HG03520 (cell line): ENCODE data around the gene POLR1E.

Experiments used
- ATAC-seq: cut with Tn5 transposase; IDR thresholded peaks from one replicate; pipeline ENCODE4 v1.9.1; 2021; ENCODE audit warnings: mild to moderate bottlenecking, moderate library complexity; ENCODE audit not compliant: unreplicated experiment

The POLR1E gene

GRCh38 chr9:37485389-37486255, at the start of gene POLR1E:
Gene POLR1E (plus strand): TSS chr9:37485948. CDS start chr9:37486048, 100 bp downstream.
- ATAC-seq = peak; percentile 91

- no peak for ATAC-seq
These were observed 49.2 kb upstream of the POLR1E start for GRCh38 chr9:37436540-37436939.

GRCh38 chr9:37437010-37437409, 48.7 kb upstream of the POLR1E start:
- no peak for ATAC-seq

GRCh38 chr9:37437621-37438020, 48.1 kb upstream of the POLR1E start:
- no peak for ATAC-seq

- no peak for ATAC-seq
These were observed 47.4 kb upstream of the POLR1E start for GRCh38 chr9:37438359-37438758.

- ATAC-seq = no peak
These were observed 43.9 kb upstream of the POLR1E start for GRCh38 chr9:37441776-37442370.

GRCh38 chr9:37442556-37442955, 43.2 kb upstream of the POLR1E start:
- ATAC-seq = no peak

- no peak for ATAC-seq
These were observed 42.2 kb upstream of the POLR1E start for GRCh38 chr9:37443566-37443965.

GRCh38 chr9:37444890-37445289, 40.9 kb upstream of the POLR1E start:
- no peak for ATAC-seq

GRCh38 chr9:37445832-37446231, 39.9 kb upstream of the POLR1E start:
- no peak for ATAC-seq

GRCh38 chr9:37446401-37446800, 39.3 kb upstream of the POLR1E start:
- ATAC-seq = no peak

- ATAC-seq = no peak
These were observed 38.6 kb upstream of the POLR1E start for GRCh38 chr9:37447111-37447510.

- no peak for ATAC-seq
These were observed 35.7 kb upstream of the POLR1E start for GRCh38 chr9:37449862-37450632.

- ATAC-seq = no peak
These were observed 34.1 kb upstream of the POLR1E start for GRCh38 chr9:37451628-37452027.

- ATAC-seq = no peak
These were observed 33.1 kb upstream of the POLR1E start for GRCh38 chr9:37452611-37453010.

GRCh38 chr9:37453827-37454226, 31.9 kb upstream of the POLR1E start:
- no peak for ATAC-seq

GRCh38 chr9:37454238-37454637, 31.5 kb upstream of the POLR1E start:
- ATAC-seq = no peak

GRCh38 chr9:37455884-37456647, 29.7 kb upstream of the POLR1E start:
- no peak for ATAC-seq

- no peak for ATAC-seq
These were observed 28.9 kb upstream of the POLR1E start for GRCh38 chr9:37456817-37457216.

- ATAC-seq = no peak
These were observed 21.7 kb upstream of the POLR1E start for GRCh38 chr9:37464006-37464405.
